SK-N-SH (cell line): ENCODE results near the gene RAD23A. TPM values are rescaled to one million over a fixed set of nuclear protein-coding genes. Genes with fewer than 3 reads are reported as not detected.
A peak's percentile ranks its signal among the peaks of the same experiment; 100 is the strongest.

Experiments
- CTCF ChIA-PET: fragments of 300-600, 350-600 bp; formaldehyde crosslinking; extraction: SDS; loops from one replicate; lab custom pipeline; 2021; lab: Yijun Ruan, JAX
- POLR2A ChIA-PET: fragments of 350-600 bp; sonication (Branson Sonifier 250); formaldehyde crosslinking; extraction: SDS; loops from one replicate; lab custom pipeline; 2020; ENCODE audit warnings: antibody characterized with exemption, inconsistent platforms; lab: Yijun Ruan, JAX
- DNase-seq: peaks from one replicate; pipeline ENCODE4 v3.0.0; 2012
- H2AFZ ChIP-seq: fragments of 200-600 bp; sonication (generic); 2 replicates; pipeline ENCODE4 v1.8.1; 2016; ENCODE audit warnings: antibody characterized with exemption, mild to moderate bottlenecking, low read depth
- H3F3A ChIP-seq: fragments of 200-600 bp; sonication (generic); replicated peaks from 2 replicates; pipeline ENCODE3; 2016; ENCODE audit warnings: antibody characterized with exemption, mild to moderate bottlenecking; ENCODE audit not compliant: insufficient read depth
- H3K27ac ChIP-seq, 2 experiments: fragments of 200-500 bp in 1 of 2; fragments of 200-600 bp in 1 of 2; sonication (Bioruptor generic) in 1 of 2; sonication (generic), shearing (Covaris generic) in 1 of 2; 2 replicates each; pipeline versions ENCODE4 v1.5.1 to v1.6.1; 2014 to 2016; ENCODE audit warnings: low read depth in 2 of 2, inconsistent platforms in 1 of 2, low read length in 1 of 2, mild to moderate bottlenecking in 1 of 2, mixed read lengths in 1 of 2
- H3K27me3 ChIP-seq: fragments of 200-600 bp; sonication (generic), shearing (Covaris generic); 2 replicates; pipeline ENCODE4 v1.6.1; 2016; ENCODE audit warnings: mixed run types; ENCODE audit not compliant: insufficient read depth
- H3K36me3 ChIP-seq, 2 experiments: fragments of 200-500 bp in 1 of 2; fragments of 200-600 bp in 1 of 2; sonication (Bioruptor generic) in 1 of 2; sonication (generic) in 1 of 2; replicated peaks in 1 of 2; 2 replicates each; pipeline versions ENCODE3 to v1.5.1; 2014 to 2016; ENCODE audit warnings: low read length in 1 of 2, mild to moderate bottlenecking in 1 of 2; ENCODE audit not compliant: insufficient read depth in 2 of 2, control insufficient read depth in 1 of 2
- H3K4me1 ChIP-seq, 2 experiments: fragments of 200-500 bp in 1 of 2; fragments of 200-600 bp in 1 of 2; sonication (Bioruptor generic) in 1 of 2; sonication (generic), shearing (Covaris generic) in 1 of 2; 2 replicates each; pipeline versions ENCODE4 v1.5.1 to v1.6.1; 2014 to 2016; ENCODE audit warnings: low read depth in 1 of 2, low read length in 1 of 2, mixed run types in 1 of 2; ENCODE audit not compliant: insufficient read depth in 2 of 2, control insufficient read depth in 1 of 2
- H3K4me2 ChIP-seq: fragments of 200-600 bp; sonication (generic), shearing (Covaris generic); 2 replicates; pipeline ENCODE4 v1.6.1; 2017; ENCODE audit warnings: mixed run types
- H3K4me3 ChIP-seq, 2 experiments: fragments of 200-500 bp in 1 of 2; fragments of 200-600 bp in 1 of 2; sonication (Bioruptor generic) in 1 of 2; sonication (generic), shearing (Covaris generic) in 1 of 2; 2 replicates each; pipeline versions ENCODE4 v1.5.1 to v1.8.1; 2014 to 2016; ENCODE audit warnings: low read depth in 2 of 2, inconsistent platforms in 1 of 2, low read length in 1 of 2, mild to moderate bottlenecking in 1 of 2, mixed read lengths in 1 of 2, moderate library complexity in 1 of 2
- H3K79me2 ChIP-seq: fragments of 200-600 bp; sonication (generic); 2 replicates; pipeline ENCODE4 v1.8.1; 2017; ENCODE audit warnings: mild to moderate bottlenecking; ENCODE audit not compliant: insufficient read depth
- H3K9ac ChIP-seq: fragments of 200-600 bp; sonication (generic); 2 replicates; pipeline ENCODE4 v1.6.1; 2017; ENCODE audit warnings: mixed run types
- H3K9me2 ChIP-seq: fragments of 200-600 bp; sonication (generic); 2 replicates; pipeline ENCODE4 v1.6.1; 2017; ENCODE audit warnings: mixed run types
- H3K9me3 ChIP-seq: fragments of 200-600 bp; sonication (generic); 2 replicates; pipeline ENCODE4 v1.6.1; 2017; ENCODE audit warnings: mixed run types, mild to moderate bottlenecking, moderate library complexity
- H4K20me1 ChIP-seq: fragments of 200-600 bp; sonication (generic); 2 replicates; pipeline ENCODE4 v1.6.1; 2017; ENCODE audit warnings: mild to moderate bottlenecking, mixed run types; ENCODE audit not compliant: insufficient read depth
- CHD2 ChIP-seq: fragments of 150-350 bp; IDR thresholded peaks from 2 replicates; pipeline ENCODE4 v1.6.1; 2018; ENCODE audit warnings: low read length; ENCODE audit not compliant: partially characterized antibody
- EP300 ChIP-seq, 2 experiments: IDR thresholded peaks; 2 replicates each; pipeline versions ENCODE4 v1.4.0 to v1.6.1; 2012; ENCODE audit warnings: borderline replicate concordance in 1 of 2, low read depth in 1 of 2, low read length in 1 of 2
- FOSL2 ChIP-seq: IDR thresholded peaks from 2 replicates; pipeline ENCODE4 v1.4.0; 2012; ENCODE audit warnings: low read depth, mild to moderate bottlenecking, moderate library complexity, borderline replicate concordance
- FOXJ3 ChIP-seq: sonication (generic); formaldehyde crosslinking; IDR thresholded peaks from 2 replicates; pipeline ENCODE4 v1.5.1; 2020; ENCODE audit warnings: mild to moderate bottlenecking, missing genetic modification reagents
- FOXM1 ChIP-seq: IDR thresholded peaks from 2 replicates; pipeline ENCODE4 v1.4.0; 2012; ENCODE audit warnings: low read depth, mild to moderate bottlenecking
- GATA2 ChIP-seq: sonication (generic); formaldehyde crosslinking; IDR thresholded peaks from 2 replicates; pipeline ENCODE4 v1.5.0; 2020; ENCODE audit warnings: mild to moderate bottlenecking, missing genetic modification reagents
- IRF3 ChIP-seq: fragments of 150-350 bp; IDR thresholded peaks from 2 replicates; pipeline ENCODE4 v1.6.1; 2016; ENCODE audit warnings: mild to moderate bottlenecking, low read depth, low read length
- JUND ChIP-seq: IDR thresholded peaks from 2 replicates; pipeline ENCODE4 v1.4.0; 2012
- MEF2A ChIP-seq: IDR thresholded peaks from 2 replicates; pipeline ENCODE4 v1.4.0; 2012; ENCODE audit warnings: low read depth, borderline replicate concordance
- NFIC ChIP-seq: IDR thresholded peaks from 2 replicates; pipeline ENCODE4 v1.4.0; 2012; ENCODE audit warnings: borderline replicate concordance
- POLR2AphosphoS5 ChIP-seq: IDR thresholded peaks from 2 replicates; pipeline ENCODE4 v1.6.1; 2012; ENCODE audit warnings: low read depth, low read length
- RAD21 ChIP-seq: IDR thresholded peaks from 2 replicates; pipeline ENCODE4 v1.6.1; 2012; ENCODE audit warnings: mild to moderate bottlenecking, low read length
- REST ChIP-seq: IDR thresholded peaks from 2 replicates; pipeline ENCODE4 v1.6.1; 2012; ENCODE audit warnings: mild to moderate bottlenecking, low read depth, low read length, moderate library complexity
- RXRA ChIP-seq: IDR thresholded peaks from 2 replicates; pipeline ENCODE4 v1.4.0; 2012; ENCODE audit warnings: low read depth, mild to moderate bottlenecking, borderline replicate concordance
- ZBTB33 ChIP-seq: IDR thresholded peaks from 2 replicates; pipeline ENCODE4 v1.4.0; 2012; ENCODE audit warnings: low read depth, borderline replicate concordance
- WGBS: methylation state at CpG from one replicate; pipeline ENCODE4 v1.1.6; 2017; ENCODE audit warnings: low lambda C conversion rate; 5-methylcytosine and 5-hydroxymethylcytosine counted together
- polyA plus RNA-seq, 3 experiments: library from polyadenylated mRNA; depleted of rRNA; stranded (reverse); fragments of >200 nt; gene quantifications; 2 replicates each; pipeline ENCODE4 v1.2.3, GENCODE V29; 2012

RAD23A gene
- polyA plus RNA-seq, 1 of the 3 experiments (the other 2 are of a cell fraction), result 116 TPM

- POLR2A ChIA-PET, result interaction anchor here (1.0 to 1.4 kb wide), 5 partner anchors 8 to 182 kb away, joined by 3 to 7 read pairs (median 5); no protein-coding TSS in a partner anchor
- TF ChIP-seq IRF3 (no peak), GATA2 (CRISPR knock-in tag) (no peak), CHD2 (no peak), ZBTB33 (no peak), JUND (no peak)
These were observed 24.6 kb downstream of the RAD23A start for GRCh38 chr19:12970070-12970820.

GRCh38 chr19:12973236-12973635 lies 27.6 kb downstream of the RAD23A start:
- Histone ChIP-seq H3K36me3 (no peaks in the 10 kb centered on the region), H3K79me2 (no peaks in the 10 kb centered on the region), H3K4me1 (peaks cover 6 to 33% of the 10 kb centered on the region in 2 experiments; a peak in 3 of 4 replicates), H3K27ac (peak overlapping the region in 1 of 2 experiments; percentile 51; a peak in 1 of 4 replicates), H3K4me3 (no peak overlapping the region), H3K9me2 (no peaks in the 10 kb centered on the region), H3F3A (peaks cover 11% of the 10 kb centered on the region), H2AFZ (no peak overlapping the region), H3K9me3 (no peaks in the 10 kb centered on the region), H4K20me1 (no peaks in the 10 kb centered on the region), H3K27me3 (no peaks in the 10 kb centered on the region), H3K4me2 (no peak overlapping the region), H3K9ac (no peak overlapping the region)
- POLR2A ChIA-PET, result no interaction called here
- 96% methylated on average over 16 of the region's 16 CpGs for WGBS
- TF ChIP-seq EP300 (IDR thresholded peaks at IDR 0.05; ENCODE audit: borderline replicate concordance in 1 of 2, low read depth in 1 of 2, low read length in 1 of 2), result no peak
- no peak for TF ChIP-seq RAD21
- no peak for TF ChIP-seq FOXM1
- TF ChIP-seq FOSL2, result no peak
- TF ChIP-seq POLR2AphosphoS5, result no peak
- TF ChIP-seq MEF2A, result no peak
- TF ChIP-seq NFIC, result no peak
- no peak for TF ChIP-seq RXRA
- TF ChIP-seq CHD2, result no peak
- no peak for TF ChIP-seq REST
- TF ChIP-seq FOXJ3 (CRISPR knock-in tag), result no peak
- no peak for DNase-seq
- CTCF ChIA-PET, result interaction anchor here (8.1 to 24.6 kb wide), 2 partner anchors 7 to 120 kb away, joined by 256 to 603 read pairs; partner anchors contain the start of gene DAND5

More at GRCh38 chr19:12970070-12970820, 24.6 kb downstream of the RAD23A start:
- H3F3A ChIP-seq, result peaks cover 12% of the 10 kb centered on the region
- no peak overlapping the region for H3K9ac ChIP-seq
- no peaks in the 10 kb centered on the region for H3K79me2 ChIP-seq
- peak; percentile 24 for DNase-seq
- 96% methylated on average over 7 of the region's 7 CpGs for WGBS
- H3K4me1 ChIP-seq, result peaks cover 6 to 31% of the 10 kb centered on the region in 2 experiments; a peak in 3 of 4 replicates
- no peaks in the 10 kb centered on the region for H3K9me2 ChIP-seq
- H2AFZ ChIP-seq, result 0 out of 2 replicates have a peak overlapping the region, but pooled peaks have one; percentile 11
- peak overlapping the region; percentile 62; the same call in 1 of the 2 replicates for H3K4me2 ChIP-seq
- CTCF ChIA-PET, result interaction anchor here (1.1 to 24.6 kb wide), 5 partner anchors 7 to 129 kb away, joined by 3 to 603 read pairs (median 144); no protein-coding TSS in a partner anchor
- no peaks in the 10 kb centered on the region for H3K27me3 ChIP-seq
- H3K27ac ChIP-seq, result peak overlapping the region; percentile 54 to 93; a peak in 3 of 4 replicates
- no peaks in the 10 kb centered on the region for H4K20me1 ChIP-seq
- no peaks in the 10 kb centered on the region for H3K9me3 ChIP-seq
- H3K36me3 ChIP-seq, result no peaks in the 10 kb centered on the region
- H3K4me3 ChIP-seq, result peak overlapping the region in 1 of 2 experiments; percentile 5; a peak in 1 of 4 replicates
